H9 (cell line): ENCODE measurements around the gene TRIO. TPM values are rescaled to one million over a fixed set of nuclear protein-coding genes. Genes with fewer than 3 reads are reported as not detected.
A peak's percentile ranks its signal among the peaks of the same experiment; 100 is the strongest.

ENCODE experiments used
- DNase-seq: peaks from one replicate; pipeline ENCODE4 v3.0.0-alpha.2; 2017
- H2AFZ ChIP-seq: one replicate; pipeline ENCODE4 v1.6.1; 2013; ENCODE audit warnings: mild to moderate bottlenecking, low read length, control low read depth, moderate library complexity
- H2AK5ac ChIP-seq: 2 replicates; pipeline ENCODE4 v1.6.1; 2013; ENCODE audit warnings: low read length, control low read depth, mixed read lengths; ENCODE audit not compliant: insufficient read length
- H2BK120ac ChIP-seq: one replicate; pipeline ENCODE4 v1.6.1; 2013; ENCODE audit warnings: low read depth, mild to moderate bottlenecking, low read length, control low read depth, inconsistent platforms; ENCODE audit not compliant: poor library complexity, severe bottlenecking
- H2BK12ac ChIP-seq: 2 replicates; pipeline ENCODE4 v1.6.1; 2013; ENCODE audit warnings: low read length, control low read depth, mixed read lengths, low read depth; ENCODE audit not compliant: insufficient read length
- H2BK15ac ChIP-seq: 2 replicates; pipeline ENCODE4 v1.6.1; 2013; ENCODE audit warnings: low read depth, low read length, control low read depth
- H2BK20ac ChIP-seq: one replicate; pipeline ENCODE4 v1.6.1; 2013; ENCODE audit warnings: low read depth, mild to moderate bottlenecking, low read length, control low read depth, inconsistent platforms; ENCODE audit not compliant: poor library complexity, severe bottlenecking
- H2BK5ac ChIP-seq: 2 replicates; pipeline ENCODE4 v1.6.1; 2013; ENCODE audit warnings: low read length, control low read depth, mixed read lengths; ENCODE audit not compliant: insufficient read length
- H3K14ac ChIP-seq: 2 replicates; pipeline ENCODE4 v1.6.1; 2013; ENCODE audit warnings: low read length, control low read depth; ENCODE audit not compliant: insufficient read depth
- H3K18ac ChIP-seq: 2 replicates; pipeline ENCODE4 v1.6.1; 2013; ENCODE audit warnings: low read depth, mild to moderate bottlenecking, mixed read lengths, low read length, control low read depth; ENCODE audit not compliant: insufficient read length
- H3K23ac ChIP-seq: 2 replicates; pipeline ENCODE4 v1.6.1; 2013; ENCODE audit warnings: low read length, control low read depth, mixed read lengths, low read depth; ENCODE audit not compliant: insufficient read length
- H3K23me2 ChIP-seq: 2 replicates; pipeline ENCODE4 v1.6.1; 2013; ENCODE audit warnings: low read depth, mild to moderate bottlenecking, mixed read lengths, low read length, control low read depth; ENCODE audit not compliant: insufficient read length, poor library complexity, severe bottlenecking
- H3K27ac ChIP-seq: 2 replicates; pipeline ENCODE4 v1.5.1; 2013; ENCODE audit warnings: low read length, control low read depth, mixed read lengths, low read depth; ENCODE audit not compliant: insufficient read length
- H3K27me3 ChIP-seq: 2 replicates; pipeline ENCODE4 v1.6.1; 2013; ENCODE audit warnings: low read length, control low read depth, inconsistent platforms; ENCODE audit not compliant: insufficient read depth
- H3K4ac ChIP-seq: 2 replicates; pipeline ENCODE4 v1.6.1; 2013; ENCODE audit warnings: low read depth, mild to moderate bottlenecking, control low read depth, inconsistent platforms, low read length, moderate library complexity
- H3K4me1 ChIP-seq: 2 replicates; pipeline ENCODE4 v1.6.1; 2013; ENCODE audit warnings: low read length, control low read depth, inconsistent platforms; ENCODE audit not compliant: insufficient read depth
- H3K4me2 ChIP-seq: 2 replicates; pipeline ENCODE4 v1.6.1; 2013; ENCODE audit warnings: low read length, control low read depth, mixed read lengths; ENCODE audit not compliant: insufficient read length, insufficient read depth
- H3K56ac ChIP-seq: 2 replicates; pipeline ENCODE4 v1.6.1; 2013; ENCODE audit warnings: low read depth, mild to moderate bottlenecking, mixed read lengths, low read length, control low read depth; ENCODE audit not compliant: insufficient read length
- H3K79me1 ChIP-seq: 2 replicates; pipeline ENCODE4 v1.6.1; 2013; ENCODE audit warnings: low read depth, mild to moderate bottlenecking, moderate library complexity, low read length, control low read depth, inconsistent platforms; ENCODE audit not compliant: insufficient read depth, poor library complexity, severe bottlenecking
- H3K79me2 ChIP-seq: 2 replicates; pipeline ENCODE4 v1.6.1; 2013; ENCODE audit warnings: low read length, control low read depth, inconsistent platforms; ENCODE audit not compliant: insufficient read depth
- H3K9ac ChIP-seq: 2 replicates; pipeline ENCODE4 v1.6.1; 2013; ENCODE audit warnings: low read length, control low read depth, mixed read lengths; ENCODE audit not compliant: insufficient read length; ENCODE audit errors: extremely low read depth
- H3K9me3 ChIP-seq: one replicate; pipeline ENCODE4 v1.6.1; 2013; ENCODE audit warnings: low read depth, low read length, inconsistent platforms; ENCODE audit not compliant: control insufficient read depth
- H3T11ph ChIP-seq: one replicate; pipeline ENCODE4 v1.6.1; 2013; ENCODE audit warnings: mild to moderate bottlenecking, low read length, control low read depth, inconsistent platforms
- H4K20me1 ChIP-seq: one replicate; pipeline ENCODE4 v1.6.1; 2013; ENCODE audit not compliant: control insufficient read depth, insufficient read length, insufficient read depth
- H4K5ac ChIP-seq: 2 replicates; pipeline ENCODE4 v1.6.1; 2013; ENCODE audit warnings: low read depth, mild to moderate bottlenecking, mixed read lengths, low read length, control low read depth; ENCODE audit not compliant: insufficient read length
- H4K8ac ChIP-seq: replicated peaks from 2 replicates; pipeline ENCODE4 v1.6.1; 2013; ENCODE audit warnings: low read length, control low read depth, mixed read lengths, low read depth; ENCODE audit not compliant: insufficient read length
- H4K91ac ChIP-seq: 2 replicates; pipeline ENCODE4 v1.6.1; 2013; ENCODE audit warnings: low read depth, mild to moderate bottlenecking, moderate library complexity, mixed read lengths, low read length, control low read depth; ENCODE audit not compliant: insufficient read length
- H3K27ac Mint-ChIP-seq, 3 experiments: 2 replicates in 2 of 3; 3 replicates in 1 of 3; pipeline ENCODE4 v1.8.0; 2020 to 2021; ENCODE audit warnings: mixed read lengths in 3 of 3, mild to moderate bottlenecking in 1 of 3, moderate library complexity in 1 of 3
- H3K27me3 Mint-ChIP-seq: 2 replicates; pipeline ENCODE4 v1.8.0; 2021; ENCODE audit warnings: low read depth, mild to moderate bottlenecking, moderate library complexity, mixed read lengths
- H3K36me3 Mint-ChIP-seq, 3 experiments: 2 replicates in 2 of 3; 3 replicates in 1 of 3; pipeline ENCODE4 v1.8.0; 2020 to 2021; ENCODE audit warnings: low read depth in 3 of 3, mixed read lengths in 3 of 3; ENCODE audit not compliant: insufficient read depth in 1 of 3
- H3K4me1 Mint-ChIP-seq, 2 experiments: 2 replicates each; pipeline ENCODE4 v1.8.0; 2020; ENCODE audit warnings: mixed read lengths in 2 of 2
- H3K4me3 Mint-ChIP-seq, 2 experiments: 2 replicates in 1 of 2; 3 replicates in 1 of 2; pipeline ENCODE4 v1.8.0; 2020 to 2021; ENCODE audit warnings: mild to moderate bottlenecking in 2 of 2, mixed read lengths in 2 of 2, moderate library complexity in 1 of 2
- H3K9me3 Mint-ChIP-seq, 2 experiments: 2 replicates in 1 of 2; 3 replicates in 1 of 2; pipeline ENCODE4 v1.8.0; 2020; ENCODE audit warnings: mild to moderate bottlenecking in 2 of 2, mixed read lengths in 2 of 2, moderate library complexity in 1 of 2
- WGBS: extraction: QIAGEN DNeasy Blood & Tissue Kit; methylation state at CpG from one replicate; pipeline ENCODE4 v1.1.7; 2013; ENCODE audit warnings: missing lambda C conversion rate, low lambda C conversion rate, mixed read lengths; ENCODE audit not compliant: insufficient read length; ENCODE audit errors: extremely low coverage; 5-methylcytosine and 5-hydroxymethylcytosine counted together
- total RNA-seq: library from RNA; stranded (reverse); gene quantifications from 2 replicates; pipeline ENCODE4 v1.2.1, GENCODE V29; 2021
- TF ChIP-seq, protein P1 (sequence below): fragments of 200-600 bp; sonication (generic); conservative IDR thresholded peaks from 3 replicates; pipeline ENCODE4 v1.8.0; 2021; ENCODE audit warnings: antibody characterized with exemption, mild to moderate bottlenecking

TRIO gene
- total RNA-seq, 1 experiment from 2014 or later: 87.8 TPM

- H3K27ac Mint-ChIP-seq: peak overlapping the region in 2 of 3 experiments; percentile 27 to 82; a peak in 3 of 7 replicates
- TF ChIP-seq, protein P1, sequence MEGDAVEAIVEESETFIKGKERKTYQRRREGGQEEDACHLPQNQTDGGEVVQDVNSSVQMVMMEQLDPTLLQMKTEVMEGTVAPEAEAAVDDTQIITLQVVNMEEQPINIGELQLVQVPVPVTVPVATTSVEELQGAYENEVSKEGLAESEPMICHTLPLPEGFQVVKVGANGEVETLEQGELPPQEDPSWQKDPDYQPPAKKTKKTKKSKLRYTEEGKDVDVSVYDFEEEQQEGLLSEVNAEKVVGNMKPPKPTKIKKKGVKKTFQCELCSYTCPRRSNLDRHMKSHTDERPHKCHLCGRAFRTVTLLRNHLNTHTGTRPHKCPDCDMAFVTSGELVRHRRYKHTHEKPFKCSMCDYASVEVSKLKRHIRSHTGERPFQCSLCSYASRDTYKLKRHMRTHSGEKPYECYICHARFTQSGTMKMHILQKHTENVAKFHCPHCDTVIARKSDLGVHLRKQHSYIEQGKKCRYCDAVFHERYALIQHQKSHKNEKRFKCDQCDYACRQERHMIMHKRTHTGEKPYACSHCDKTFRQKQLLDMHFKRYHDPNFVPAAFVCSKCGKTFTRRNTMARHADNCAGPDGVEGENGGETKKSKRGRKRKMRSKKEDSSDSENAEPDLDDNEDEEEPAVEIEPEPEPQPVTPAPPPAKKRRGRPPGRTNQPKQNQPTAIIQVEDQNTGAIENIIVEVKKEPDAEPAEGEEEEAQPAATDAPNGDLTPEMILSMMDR: no peak
- Histone ChIP-seq H3K4me1 (peaks cover 7% of the 10 kb centered on the region; the same call in 1 of the 2 replicates), H3K4me2 (no peak overlapping the region), H2BK5ac (no peak overlapping the region), H4K5ac (no peak overlapping the region), H3K27ac (no peak overlapping the region), H2BK20ac (no peak overlapping the region), H3K23ac (no peak overlapping the region), H4K91ac (no peak overlapping the region), H4K8ac (no peak overlapping the region), H3K79me2 (no peaks in the 10 kb centered on the region), H3K14ac (no peak overlapping the region), H2AFZ (no peak overlapping the region), H2AK5ac (no peak overlapping the region), H3K27me3 (no peaks in the 10 kb centered on the region), H2BK120ac (no peak overlapping the region), H2BK12ac (no peak overlapping the region), H3K4ac (no peak overlapping the region), H2BK15ac (no peak overlapping the region), H3K23me2 (no peaks in the 10 kb centered on the region), H3K56ac (no peak overlapping the region), H3T11ph (no peak overlapping the region), H3K9ac (no peak overlapping the region), H3K9me3 (no peaks in the 10 kb centered on the region), H4K20me1 (no peaks in the 10 kb centered on the region), H3K79me1 (no peaks in the 10 kb centered on the region), H3K18ac (no peak overlapping the region)
- H3K27me3 Mint-ChIP-seq: no peaks in the 10 kb centered on the region
- no peaks in the 10 kb centered on the region for H3K9me3 Mint-ChIP-seq
- H3K36me3 Mint-ChIP-seq: peaks cover 16 to 57% (median 50%) of the 10 kb centered on the region in 3 experiments; a peak in 6 of 7 replicates
- no CpG with 5 or more reads among the region's 3 CpGs for WGBS
- DNase-seq: no peak
- H3K4me3 Mint-ChIP-seq: no peak overlapping the region
- H3K4me1 Mint-ChIP-seq: peaks cover 48 to 56% of the 10 kb centered on the region in 2 experiments
These were observed 272.5 kb downstream of the TRIO start for GRCh38 chr5:14415698-14416074.
